K562 (cell line): Measurements from ENCODE around the gene SMIM35. TPM values are rescaled to one million over a fixed set of nuclear protein-coding genes. Genes with fewer than 3 reads are reported as not detected.

Source experiments
- ARID1B ChIP-seq: fragments of 450-650 bp; IDR thresholded peaks from 2 replicates; pipeline ENCODE4 v1.6.1; 2016; ENCODE audit warnings: antibody characterized with exemption, mild to moderate bottlenecking, inconsistent platforms
- ARID2 ChIP-seq: fragments of 450-650 bp; IDR thresholded peaks from 2 replicates; pipeline ENCODE4 v1.6.1; 2017; ENCODE audit warnings: antibody characterized with exemption, mild to moderate bottlenecking
- ATF1 ChIP-seq, 2 experiments: fragments of 450-650 bp in 1 of 2; IDR thresholded peaks; 2 replicates each; pipeline ENCODE4 v1.6.1; 2016; ENCODE audit warnings: missing compliant biosample characterization in 1 of 2, missing genetic modification characterization in 1 of 2
- CEBPG ChIP-seq, 3 experiments: fragments of 200-800 bp in 1 of 3; sonication (Bioruptor generic) in 1 of 3; sonication (generic) in 1 of 3; formaldehyde crosslinking in 1 of 3; IDR thresholded peaks in 2 of 3; conservative IDR thresholded peaks in 1 of 3; 2 replicates each; pipeline versions ENCODE4 v1.6.1 to v1.8.0; 2016 to 2022; ENCODE audit warnings: missing compliant biosample characterization in 2 of 3, missing genetic modification characterization in 2 of 3, mild to moderate bottlenecking in 1 of 3, missing genetic modification reagents in 1 of 3
- DMBX1 ChIP-seq: fragments of 250-450 bp; sonication (Bioruptor Pico); IDR thresholded peaks from 2 replicates; pipeline ENCODE4 v1.8.0; 2022; ENCODE audit warnings: inconsistent platforms, mild to moderate bottlenecking, moderate library complexity, borderline replicate concordance
- DPF2 ChIP-seq: fragments of 450-650 bp; IDR thresholded peaks from 2 replicates; pipeline ENCODE4 v1.6.1; 2016
- E2F5 ChIP-seq: sonication (generic); formaldehyde crosslinking; IDR thresholded peaks from 2 replicates; pipeline ENCODE4 v1.8.0; 2022; ENCODE audit warnings: mild to moderate bottlenecking, missing genetic modification reagents
- FIP1L1 ChIP-seq: fragments of 200-400 bp; formaldehyde crosslinking; IDR thresholded peaks from 2 replicates; pipeline ENCODE4 v1.6.1; 2018; ENCODE audit warnings: mild to moderate bottlenecking, low read depth, low read length; ENCODE audit not compliant: poor library complexity, severe bottlenecking
- IFI16 ChIP-seq: fragments of 250-450 bp; sonication (Bioruptor Pico); IDR thresholded peaks from 2 replicates; pipeline ENCODE4 v2.1.2; 2022; ENCODE audit warnings: mild to moderate bottlenecking, inconsistent platforms
- KDM1A ChIP-seq, 2 experiments: fragments of 450-650 bp; IDR thresholded peaks; 2 replicates each; pipeline ENCODE4 v1.6.1; 2016; ENCODE audit warnings: mild to moderate bottlenecking in 2 of 2
- MXI1 ChIP-seq: IDR thresholded peaks from 2 replicates; pipeline ENCODE4 v1.6.1; 2011; ENCODE audit warnings: low read depth, mild to moderate bottlenecking, improper control_type of control experiment, low read length
- MYNN ChIP-seq, 2 experiments: sonication (generic); formaldehyde crosslinking in 1 of 2; IDR thresholded peaks; 2 replicates each; pipeline versions ENCODE4 v1.5.0 to v1.6.1; 2016 to 2020; ENCODE audit warnings: antibody characterized with exemption in 1 of 2, missing genetic modification reagents in 1 of 2
- NEUROD1 ChIP-seq: fragments of 150-350 bp; IDR thresholded peaks from 2 replicates; pipeline ENCODE4 v1.6.1; 2014; ENCODE audit warnings: borderline replicate concordance, low read length, low read depth; ENCODE audit not compliant: partially characterized antibody
- NFATC3 ChIP-seq: fragments of 450-650 bp; IDR thresholded peaks from 2 replicates; pipeline ENCODE4 v1.6.1; 2017; ENCODE audit warnings: mild to moderate bottlenecking
- PTTG1 ChIP-seq: fragments of 450-650 bp; IDR thresholded peaks from 2 replicates; pipeline ENCODE4 v1.6.1; 2016; ENCODE audit warnings: low read depth, mild to moderate bottlenecking, missing genetic modification characterization, missing compliant biosample characterization
- RCOR1 ChIP-seq, 2 experiments: IDR thresholded peaks; 2 replicates each; pipeline ENCODE4 v1.6.1; 2012; ENCODE audit warnings: low read depth in 2 of 2, low read length in 2 of 2, borderline replicate concordance in 1 of 2, improper control_type of control experiment in 1 of 2
- RFX7 ChIP-seq: fragments of 250-450 bp; sonication (Bioruptor Pico); IDR thresholded peaks from 2 replicates; pipeline ENCODE4 v1.5.1; 2021; ENCODE audit warnings: mild to moderate bottlenecking
- STAT5A ChIP-seq: IDR thresholded peaks from 2 replicates; pipeline ENCODE4 v1.6.1; 2012; ENCODE audit warnings: low read length, inconsistent platforms, borderline replicate concordance
- TAF15 ChIP-seq: fragments of 200-400 bp; formaldehyde crosslinking; IDR thresholded peaks from 2 replicates; pipeline ENCODE4 v1.6.1; 2017; ENCODE audit warnings: mild to moderate bottlenecking, low read depth, low read length, moderate library complexity
- WHSC1 ChIP-seq: IDR thresholded peaks from one replicate; pipeline ENCODE4 v1.6.1; 2012; ENCODE audit warnings: low read length, control low read depth, inconsistent platforms
- ZC3H11A ChIP-seq: IDR thresholded peaks from 2 replicates; pipeline ENCODE4 v1.6.1; 2012; ENCODE audit warnings: low read depth, low read length, improper control_type of control experiment
- ZFP1 ChIP-seq: fragments of 450-650 bp; formaldehyde crosslinking; IDR thresholded peaks from 2 replicates; pipeline ENCODE4 v1.4.0; 2020; ENCODE audit warnings: mild to moderate bottlenecking, mixed read lengths
- ZNF444 ChIP-seq: fragments of 250-450 bp; sonication (Bioruptor Pico); IDR thresholded peaks from 2 replicates; pipeline ENCODE4 v1.4.0; 2020; ENCODE audit warnings: mild to moderate bottlenecking, moderate library complexity
- ZNF449 ChIP-seq: fragments of 250-450 bp; sonication (Bioruptor Pico); IDR thresholded peaks from 2 replicates; pipeline ENCODE4 v1.8.0; 2022; ENCODE audit warnings: moderate library complexity, mild to moderate bottlenecking, inconsistent platforms
- ZNF699 ChIP-seq: fragments of 250-450 bp; sonication (Bioruptor Pico); IDR thresholded peaks from 2 replicates; pipeline ENCODE4 v1.8.0; 2021; ENCODE audit warnings: mild to moderate bottlenecking, moderate library complexity; ENCODE audit not compliant: insufficient replicate concordance
- polyA plus RNA-seq, 8 experiments: library from polyadenylated mRNA; depleted of rRNA in 4 of 8; stranded (reverse) in 5 of 8; unstranded in 3 of 8; fragments of >200 nt; fragmentation: Nextera tagmentation in 2 of 8; fragmentation: Illumina TruSeq in 1 of 8; extraction: Ambion mirVana in 2 of 8; extraction: Trizol in 1 of 8; gene quantifications; 2 replicates each; pipeline versions ENCODE4 v1.2.1 to v1.2.3, GENCODE V29; 2011 to 2014; ENCODE audit warnings: inconsistent platforms in 1 of 8, missing spikeins in 1 of 8
- total RNA-seq, 7 experiments: library from RNA; depleted of rRNA in 6 of 7; stranded (reverse); fragments of >200 nt in 6 of 7; fragmentation: Illumina TruSeq in 2 of 7; extraction: Trizol in 2 of 7; gene quantifications; 2 replicates each; pipeline versions ENCODE4 v1.2.1 to v1.2.3, GENCODE V29; 2011 to 2021; ENCODE audit warnings: low replicate concordance in 1 of 7

The SMIM35 gene
- total and polyA plus RNA-seq, 9 of the 15 experiments (the other 6 are each of a cell fraction or from before 2014, with no cell fraction given): 0.03 TPM; not detected in 7

GRCh38 chr11:118010738-118011461 lies 75.9 kb downstream of the SMIM35 start (continued):
- no peak for TF ChIP-seq ZNF449 (CRISPR knock-in tag)
- TF ChIP-seq ARID1B: peak; percentile 73
- no peak for TF ChIP-seq KDM1A (IDR thresholded peaks at IDR 0.05)
- no peak for TF ChIP-seq MXI1
- TF ChIP-seq RCOR1 (IDR thresholded peaks at IDR 0.05; ENCODE audit: borderline replicate concordance in 1 of 2, low read depth in 2 of 2, low read length in 2 of 2): peak in 1 of 2 experiments; percentile 23; a peak in 1 of 4 replicates
- TF ChIP-seq RFX7 (CRISPR knock-in tag): no peak
- TF ChIP-seq DPF2: peak; percentile 25; the same call in 1 of the 2 replicates
- no peak for TF ChIP-seq IFI16 (CRISPR knock-in tag)
- TF ChIP-seq CEBPG (CRISPR knock-in tag; IDR thresholded peaks at IDR 0.05): no peak
- TF ChIP-seq CEBPG (tag; conservative IDR thresholded peaks at IDR 0.05 in 1 of 2, IDR thresholded peaks at IDR 0.05 in 1 of 2): no peak
- no peak for TF ChIP-seq DMBX1
- no peak for TF ChIP-seq NFATC3
- TF ChIP-seq E2F5: no peak
- TF ChIP-seq ARID2: no peak
- TF ChIP-seq MYNN (IDR thresholded peaks at IDR 0.05): no peak
- no peak for TF ChIP-seq MYNN (CRISPR knock-in tag; IDR thresholded peaks at IDR 0.05)
- TF ChIP-seq ZNF699 (CRISPR knock-in tag): no peak
- TF ChIP-seq ZNF444 (CRISPR knock-in tag): no peak
- TF ChIP-seq ATF1 (CRISPR knock-in tag; IDR thresholded peaks at IDR 0.05): no peak
- TF ChIP-seq ATF1 (tag; IDR thresholded peaks at IDR 0.05): peak; percentile 15; the same call in 1 of the 2 replicates
- TF ChIP-seq ZC3H11A: no peak
- TF ChIP-seq FIP1L1: no peak
- no peak for TF ChIP-seq PTTG1 (tag)
- no peak for TF ChIP-seq TAF15
- TF ChIP-seq WHSC1: no peak
- peak; percentile 43 for TF ChIP-seq NEUROD1
- TF ChIP-seq STAT5A: no peak
- TF ChIP-seq ZFP1 (CRISPR knock-in tag): no peak
